HG03558 (cell line): ENCODE results near the gene MAPK8IP2.
"Not testable (repeated sequence)": the region's sequence is repeated elsewhere in the genome, so short reads cannot be mapped to it uniquely, and the experiment has no call there.

Source experiments
- ATAC-seq: cut with Tn5 transposase; IDR thresholded peaks from one replicate; pipeline ENCODE4 v1.9.1; 2021; ENCODE audit warnings: moderate number of reproducible peaks; ENCODE audit not compliant: unreplicated experiment; ENCODE audit errors: extremely low read depth

The MAPK8IP2 gene

DNA sequence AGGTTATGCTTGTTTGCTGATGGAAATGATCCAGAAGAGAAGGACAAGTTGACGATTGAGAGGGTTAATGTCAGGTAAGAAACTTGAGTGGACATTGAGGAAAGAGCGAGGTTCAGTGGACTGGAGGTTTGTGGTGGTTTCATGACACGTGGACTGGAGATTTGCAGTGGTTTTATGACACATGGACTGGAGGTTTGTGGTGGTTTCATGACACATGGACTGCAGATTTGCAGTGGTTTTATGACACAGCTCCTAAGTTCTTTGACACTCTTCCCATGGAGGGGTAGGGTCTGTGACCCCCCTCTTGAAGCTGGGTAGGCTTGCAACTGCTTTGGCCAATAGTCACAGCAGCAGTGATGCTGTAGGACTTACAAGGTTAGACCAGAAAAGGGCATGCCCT is 5.4 kb upstream of the MAPK8IP2 start:
- no peak for ATAC-seq

DNA sequence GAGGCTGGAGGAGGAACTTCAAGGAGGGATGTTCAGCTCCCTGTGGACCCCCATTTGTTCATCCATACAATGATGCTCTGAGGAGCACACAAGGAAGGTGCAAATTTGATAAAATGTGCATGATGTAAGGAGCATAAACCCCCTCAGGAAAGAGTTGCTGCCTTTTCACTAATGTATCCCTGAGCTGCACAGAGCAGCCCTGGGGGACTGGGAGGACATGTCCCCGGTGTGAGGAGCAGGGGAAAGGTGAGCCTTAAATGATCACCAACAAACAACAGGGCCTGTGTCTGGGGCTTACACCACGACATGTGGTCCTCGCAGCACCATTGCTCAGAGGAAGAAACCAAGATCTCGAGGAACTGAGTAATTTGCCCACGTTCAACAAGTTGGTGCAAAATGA is 3.5 kb upstream of the MAPK8IP2 start:
- no peak for ATAC-seq

DNA sequence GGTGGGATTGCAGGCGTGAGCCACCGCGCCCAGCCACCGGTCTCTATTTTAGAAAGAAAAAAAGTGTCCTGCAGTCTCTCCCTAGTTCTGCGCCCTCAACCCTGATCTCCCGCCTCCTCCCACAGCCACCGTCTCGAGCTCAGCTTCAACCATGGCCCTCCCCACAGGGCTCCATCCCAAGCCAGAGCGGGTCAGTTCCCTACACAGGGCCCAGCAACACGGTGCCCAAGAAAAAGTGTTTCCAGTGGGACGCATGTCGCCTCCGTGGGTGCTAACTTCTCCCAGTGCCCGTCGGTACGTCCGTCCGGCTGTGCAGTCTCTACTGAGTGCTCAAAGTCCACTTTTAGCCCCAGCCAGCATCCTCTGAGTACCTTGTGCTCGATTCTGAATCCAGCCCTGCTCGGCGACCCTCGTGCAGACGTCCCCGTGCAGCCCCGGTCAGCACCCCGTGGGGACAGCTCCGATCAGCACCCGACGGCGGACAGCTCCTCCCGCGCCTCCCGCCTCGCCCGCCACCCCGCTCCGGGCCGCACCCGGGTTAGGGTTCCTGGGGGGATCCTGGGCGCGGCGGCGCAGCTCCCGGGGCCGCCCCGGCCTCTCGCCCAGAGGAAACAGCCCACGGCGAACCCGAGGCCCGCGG is 657 bp upstream of the MAPK8IP2 start:
- no peak for ATAC-seq

DNA sequence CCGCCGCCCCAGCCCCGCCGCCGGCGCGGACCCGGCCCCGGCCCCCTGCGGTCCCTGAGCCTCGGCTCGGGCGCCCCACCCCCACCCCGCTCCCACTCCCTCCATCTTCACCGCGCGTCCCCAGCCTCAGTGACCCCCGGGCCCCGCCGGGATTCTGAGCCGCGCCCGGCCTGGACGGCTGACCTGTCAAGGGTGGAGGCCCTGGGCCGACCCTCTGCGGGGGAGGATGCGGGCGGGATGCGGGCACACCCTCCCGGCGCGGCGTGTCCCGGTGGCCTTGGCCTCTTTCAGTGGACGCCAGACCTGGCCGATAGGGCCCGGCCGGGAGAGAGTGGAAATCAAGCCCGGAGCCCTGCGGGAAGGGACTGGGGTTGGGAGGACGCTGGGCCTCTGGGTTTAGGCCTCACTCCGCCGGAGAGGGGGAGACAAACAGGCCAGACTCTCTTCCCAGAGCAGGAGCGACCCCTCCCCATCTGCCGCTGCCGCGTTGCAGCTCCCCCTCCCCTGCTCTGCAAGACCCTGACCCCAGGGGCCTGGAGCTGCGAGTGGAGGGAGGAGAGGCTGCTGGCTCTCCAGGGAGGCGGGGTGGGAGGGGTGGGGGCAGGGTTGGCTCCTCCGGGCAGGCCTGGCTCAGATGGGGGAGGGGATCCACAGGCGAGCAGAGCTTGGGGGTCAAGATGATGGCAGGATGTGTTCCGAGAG is 525 bp downstream of the MAPK8IP2 start:
- no peak for ATAC-seq

DNA sequence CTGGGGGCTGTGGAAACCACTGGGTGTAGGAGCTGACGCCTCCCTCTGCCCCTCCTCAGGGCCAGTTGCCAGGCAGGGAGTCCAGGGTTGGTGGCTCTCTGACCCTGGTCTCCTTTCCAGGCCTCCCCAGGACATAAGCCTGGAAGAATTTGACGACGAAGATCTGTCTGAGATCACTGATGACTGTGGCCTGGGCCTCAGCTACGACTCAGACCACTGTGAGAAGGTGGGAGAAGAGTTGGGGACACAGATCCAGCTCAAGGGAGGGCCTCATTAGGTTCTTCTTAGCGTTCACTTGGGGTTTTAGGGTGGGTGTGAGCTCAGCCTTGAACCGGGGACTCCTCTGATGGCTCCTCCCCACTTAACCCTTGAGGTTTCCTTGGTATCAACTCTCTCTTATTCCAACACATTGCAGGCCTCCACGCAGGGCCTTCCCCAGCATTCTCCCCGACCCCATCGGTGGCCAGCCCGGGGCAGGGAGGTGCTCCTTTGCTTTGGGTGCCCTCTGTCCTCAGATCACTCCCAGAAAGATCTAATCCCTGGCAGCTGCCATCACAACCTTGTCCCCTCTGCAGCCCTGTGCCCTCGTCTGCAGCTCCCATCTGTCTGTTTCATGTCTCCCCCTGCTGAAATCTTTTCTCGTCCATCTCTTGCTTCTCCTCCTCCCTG is 1.2 kb downstream of the MAPK8IP2 start:
- no peak for ATAC-seq

DNA sequence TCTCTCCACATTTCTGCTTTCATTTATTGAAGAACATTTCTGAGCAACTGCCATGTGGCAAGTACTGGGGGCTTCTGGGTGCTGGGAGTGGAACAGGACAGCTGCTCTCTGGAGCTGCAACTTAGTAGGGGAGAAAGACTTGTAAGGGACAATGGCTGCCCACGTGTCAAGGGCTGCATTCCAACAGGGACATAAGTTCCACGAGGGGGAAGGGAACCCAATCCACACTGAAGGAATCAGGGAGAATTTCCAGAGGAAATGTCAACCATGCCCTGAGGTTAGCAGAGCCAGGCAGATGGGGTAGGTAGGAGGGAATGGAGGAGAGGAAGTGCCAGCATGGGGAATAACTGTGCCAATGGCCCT is 1.7 kb downstream of the MAPK8IP2 start:
- ATAC-seq, result no peak

DNA sequence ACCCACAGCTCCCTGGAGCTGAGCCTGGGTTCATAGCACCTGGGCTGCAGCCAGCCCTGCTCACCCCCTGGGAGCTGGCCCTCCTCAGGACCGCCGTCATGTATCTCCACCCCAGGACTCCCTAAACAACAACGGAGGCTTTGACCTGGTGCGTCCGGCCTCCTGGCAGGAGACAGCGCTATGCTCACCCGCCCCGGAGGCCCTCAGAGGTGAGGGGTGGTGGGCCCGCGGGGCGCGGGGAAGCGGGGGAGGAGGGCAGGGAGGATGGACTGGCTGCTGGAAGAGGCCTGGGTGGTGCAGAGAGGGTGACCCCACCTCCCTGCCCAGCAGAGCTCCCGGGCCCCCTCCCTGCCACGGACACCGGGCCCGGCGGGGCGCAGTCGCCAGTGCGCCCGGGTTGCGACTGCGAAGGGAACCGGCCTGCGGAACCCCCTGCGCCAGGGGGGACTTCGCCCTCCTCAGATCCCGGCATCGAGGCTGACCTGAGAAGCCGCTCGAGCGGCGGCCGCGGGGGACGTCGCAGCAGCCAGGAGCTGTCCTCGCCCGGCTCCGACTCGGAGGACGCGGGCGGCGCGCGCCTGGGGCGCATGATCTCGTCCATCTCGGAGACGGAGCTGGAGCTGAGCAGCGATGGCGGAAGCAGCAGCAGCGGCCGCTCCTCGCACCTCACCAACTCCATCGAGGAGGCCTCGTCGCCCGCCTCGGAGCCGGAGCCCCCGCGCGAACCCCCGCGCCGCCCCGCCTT is 3.1 kb downstream of the MAPK8IP2 start:
- ATAC-seq, result no peak

DNA sequence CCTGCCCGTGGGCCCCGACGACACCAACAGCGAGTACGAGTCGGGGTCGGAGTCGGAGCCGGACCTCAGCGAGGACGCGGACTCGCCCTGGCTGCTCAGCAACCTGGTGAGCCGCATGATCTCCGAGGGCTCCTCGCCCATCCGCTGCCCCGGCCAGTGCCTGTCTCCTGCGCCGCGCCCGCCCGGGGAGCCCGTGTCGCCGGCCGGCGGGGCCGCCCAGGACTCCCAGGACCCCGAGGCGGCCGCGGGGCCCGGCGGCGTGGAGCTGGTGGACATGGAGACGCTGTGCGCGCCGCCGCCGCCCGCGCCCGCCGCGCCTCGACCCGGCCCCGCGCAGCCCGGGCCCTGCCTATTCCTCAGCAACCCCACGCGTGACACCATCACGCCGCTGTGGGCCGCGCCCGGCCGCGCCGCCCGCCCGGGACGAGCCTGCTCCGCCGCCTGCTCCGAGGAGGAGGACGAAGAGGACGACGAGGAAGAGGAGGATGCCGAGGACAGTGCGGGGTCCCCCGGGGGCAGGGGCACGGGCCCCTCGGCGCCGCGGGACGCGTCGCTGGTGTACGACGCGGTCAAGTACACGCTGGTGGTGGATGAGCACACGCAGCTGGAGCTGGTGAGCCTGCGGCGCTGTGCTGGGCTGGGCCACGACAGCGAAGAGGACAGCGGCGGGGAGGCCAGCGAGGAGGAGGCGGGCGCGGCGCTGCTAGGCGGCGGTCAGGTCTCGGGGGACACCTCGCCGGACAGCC is 3.8 kb downstream of the MAPK8IP2 start:
- ATAC-seq, result no peak

DNA sequence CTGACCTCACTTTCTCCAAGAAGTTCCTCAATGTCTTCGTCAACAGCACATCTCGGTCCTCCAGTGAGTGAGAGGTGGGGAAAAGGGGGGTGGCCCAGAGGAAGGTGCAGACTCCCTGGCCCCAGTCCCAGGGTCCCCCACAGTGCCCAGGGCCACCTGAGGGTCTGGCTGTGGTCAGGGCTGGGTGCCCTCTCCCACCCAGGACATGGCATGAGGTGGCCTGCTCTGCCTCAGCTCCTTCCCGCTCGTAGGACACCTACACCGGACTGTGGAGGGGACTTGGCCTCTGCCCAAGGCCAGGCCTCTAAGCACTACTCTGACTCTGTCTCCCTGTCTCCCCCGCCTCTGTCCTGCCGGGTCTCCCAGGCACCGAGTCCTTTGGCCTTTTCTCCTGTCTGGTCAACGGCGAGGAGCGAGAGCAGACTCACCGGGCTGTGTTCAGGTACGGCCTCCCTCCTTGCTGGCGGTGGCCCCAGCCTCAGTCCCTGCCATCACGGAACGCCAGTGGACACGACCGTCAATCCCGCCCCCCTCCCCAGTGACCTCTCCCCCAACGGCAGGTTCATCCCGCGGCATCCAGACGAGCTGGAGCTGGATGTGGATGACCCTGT is 4.5 kb downstream of the MAPK8IP2 start:
- ATAC-seq, result no peak

DNA sequence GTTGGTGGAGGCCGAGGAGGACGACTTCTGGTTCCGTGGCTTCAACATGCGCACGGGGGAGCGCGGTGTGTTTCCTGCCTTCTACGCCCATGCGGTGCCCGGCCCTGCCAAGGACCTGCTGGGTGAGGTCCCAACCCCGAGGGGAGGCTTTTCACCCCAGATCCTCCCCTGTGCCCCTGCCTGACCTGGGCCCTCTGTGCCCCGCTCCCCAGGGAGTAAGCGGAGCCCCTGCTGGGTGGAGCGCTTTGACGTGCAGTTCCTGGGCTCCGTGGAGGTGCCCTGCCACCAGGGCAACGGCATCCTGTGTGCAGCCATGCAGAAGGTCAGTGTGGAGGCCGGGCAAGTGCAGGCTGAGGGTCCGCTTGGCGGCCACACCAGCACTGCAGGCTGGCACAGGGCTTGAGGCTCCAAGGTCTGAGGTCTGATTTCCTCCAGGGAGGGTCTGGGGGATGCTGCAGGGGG is 5.1 kb downstream of the MAPK8IP2 start:
- no peak for ATAC-seq

DNA sequence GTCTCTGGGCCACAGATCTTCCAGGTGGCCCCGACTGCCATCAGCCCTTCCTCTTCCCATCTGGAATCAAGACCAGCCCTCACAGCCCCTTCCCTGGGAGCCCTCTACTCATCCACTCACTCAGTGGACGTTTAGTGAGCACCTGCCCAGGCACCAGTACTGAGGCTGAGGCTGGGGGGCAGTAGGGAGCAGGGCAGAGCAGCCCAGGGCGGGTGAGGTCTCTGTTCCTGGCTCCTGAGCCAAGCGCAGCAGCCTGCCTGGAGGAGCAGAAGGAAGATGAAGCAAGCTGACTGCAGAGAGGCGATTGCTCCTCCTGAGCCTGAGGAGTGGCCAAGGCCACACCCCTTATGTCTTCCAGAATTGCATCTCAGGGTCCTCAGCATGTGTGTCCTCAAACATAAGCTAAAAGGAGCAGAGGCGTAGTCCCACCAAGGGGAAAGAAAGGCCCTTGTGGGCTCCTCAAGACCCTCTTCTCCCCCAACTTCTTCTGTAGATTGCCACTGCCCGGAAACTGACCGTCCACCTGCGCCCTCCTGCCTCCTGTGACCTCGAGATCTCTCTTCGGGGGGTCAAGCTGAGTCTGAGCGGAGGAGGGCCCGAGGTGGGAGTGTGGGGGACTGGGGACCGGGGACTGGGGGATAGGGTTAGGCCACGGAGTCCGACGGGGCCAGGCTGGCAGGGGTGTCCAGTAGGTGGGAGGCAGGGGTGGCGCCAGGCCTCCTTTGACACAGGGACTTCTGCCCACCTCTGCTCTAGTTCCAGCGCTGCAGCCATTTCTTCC is 5.8 kb downstream of the MAPK8IP2 start:
- ATAC-seq, result no peak

DNA sequence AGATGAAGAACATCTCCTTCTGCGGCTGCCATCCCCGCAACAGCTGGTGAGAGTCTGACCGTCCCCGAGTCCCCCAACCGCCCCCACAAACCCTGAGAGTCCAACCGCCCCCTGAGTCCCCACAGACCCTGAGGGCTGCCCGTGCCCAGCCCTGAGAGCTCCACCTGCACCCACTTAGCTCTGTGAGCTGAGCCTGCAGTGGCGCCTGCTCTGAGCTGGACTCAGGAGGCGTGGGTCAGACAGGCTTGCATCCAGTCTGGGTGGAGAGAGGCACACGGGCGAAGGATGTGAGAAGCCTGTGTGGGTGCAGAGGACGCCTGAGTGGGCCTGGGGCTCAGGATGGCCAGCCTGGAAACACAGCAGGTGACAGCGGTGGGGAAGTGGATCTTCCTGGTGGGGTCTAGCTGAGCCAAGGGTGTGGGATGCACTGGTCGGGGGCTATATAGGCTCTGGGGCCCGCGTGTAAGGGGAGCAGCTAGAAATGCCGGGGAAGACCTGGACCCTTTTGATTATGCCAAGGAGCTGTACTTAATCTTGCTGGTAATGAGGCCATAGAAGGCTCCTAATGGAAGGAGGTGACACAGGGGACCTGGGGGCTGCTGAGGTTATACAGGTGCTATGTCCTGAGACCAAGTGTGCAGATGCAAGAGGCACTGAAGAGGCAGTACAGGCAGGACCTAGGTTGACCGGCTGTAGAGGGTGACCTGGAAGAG is 6.5 kb downstream of the MAPK8IP2 start:
- ATAC-seq, result no peak

DNA sequence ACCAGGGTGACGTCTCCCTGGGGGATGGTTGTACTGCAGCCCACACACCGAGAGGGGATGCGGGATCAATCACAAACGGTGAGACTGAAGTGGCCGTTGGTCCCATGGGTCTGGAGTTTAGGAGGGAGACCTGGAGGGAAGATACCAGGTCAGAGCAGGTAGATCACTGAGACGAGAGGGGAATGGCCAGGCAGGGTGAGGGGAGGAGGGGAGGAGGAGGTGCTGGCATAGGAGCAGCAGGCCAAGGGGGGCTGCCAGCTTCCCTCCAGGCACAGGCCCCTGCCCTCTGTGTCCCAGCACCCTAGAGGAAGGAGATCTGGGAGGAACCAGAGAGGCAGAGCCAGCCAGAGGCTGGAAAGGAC is 7.0 kb downstream of the MAPK8IP2 start:
- no peak for ATAC-seq

DNA sequence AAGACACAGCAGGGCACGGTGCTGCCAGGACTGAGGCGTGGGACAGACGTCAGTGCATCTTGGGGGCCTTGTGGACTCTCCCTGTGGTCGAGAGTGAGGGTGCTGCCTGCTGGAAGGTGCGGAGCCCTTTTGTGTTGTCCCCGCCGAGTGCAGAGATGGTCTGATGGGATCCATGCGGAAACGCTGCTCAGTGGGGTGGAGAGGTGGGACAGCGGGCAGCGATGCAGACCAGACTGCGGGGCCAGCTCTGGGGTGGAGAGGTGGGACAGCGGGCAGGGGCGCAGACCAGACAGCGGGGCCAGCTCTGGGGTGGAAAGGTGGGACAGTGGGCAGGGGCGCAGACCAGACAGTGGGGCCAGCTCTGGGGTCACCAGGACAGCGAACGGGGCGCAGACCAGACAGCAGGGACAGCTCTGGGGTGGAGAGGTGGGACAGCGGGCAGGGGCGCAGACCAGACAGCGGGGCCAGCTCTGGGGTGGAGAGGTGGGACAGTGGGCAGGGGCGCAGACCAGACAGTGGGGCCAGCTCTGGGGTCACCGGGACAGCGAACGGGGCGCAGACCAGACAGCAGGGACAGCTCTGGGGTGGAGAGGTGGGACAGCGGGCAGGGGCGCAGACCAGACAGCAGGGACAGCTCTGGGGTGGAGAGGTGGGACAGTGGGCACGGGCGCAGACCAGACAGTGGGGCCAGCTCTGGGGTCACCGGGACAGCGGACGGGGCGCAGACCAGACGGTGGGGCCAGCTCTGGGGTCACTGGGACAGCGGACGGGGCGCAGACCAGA is 7.7 kb downstream of the MAPK8IP2 start:
- not testable (repeated sequence) for ATAC-seq

DNA sequence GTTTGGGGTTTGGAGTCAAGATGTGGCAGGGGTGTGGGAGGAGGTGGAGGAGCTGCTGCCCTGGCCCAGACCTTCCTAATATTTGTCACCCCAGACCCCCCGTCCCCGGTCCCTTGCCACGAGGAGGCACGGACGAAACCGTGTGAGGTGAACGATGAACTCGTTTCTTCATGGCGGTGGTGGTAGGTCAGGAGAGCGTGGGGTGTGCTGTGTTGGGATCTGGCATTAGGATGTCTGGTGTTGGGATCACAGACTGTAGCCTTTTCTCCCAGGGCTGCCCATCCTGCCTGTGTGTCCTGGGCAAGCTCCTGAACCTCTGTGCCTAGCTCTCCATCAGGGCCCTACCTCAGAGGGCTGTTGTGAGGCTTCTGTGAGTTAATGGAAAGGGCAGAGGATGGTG is 8.4 kb downstream of the MAPK8IP2 start:
- ATAC-seq, result no peak

DNA sequence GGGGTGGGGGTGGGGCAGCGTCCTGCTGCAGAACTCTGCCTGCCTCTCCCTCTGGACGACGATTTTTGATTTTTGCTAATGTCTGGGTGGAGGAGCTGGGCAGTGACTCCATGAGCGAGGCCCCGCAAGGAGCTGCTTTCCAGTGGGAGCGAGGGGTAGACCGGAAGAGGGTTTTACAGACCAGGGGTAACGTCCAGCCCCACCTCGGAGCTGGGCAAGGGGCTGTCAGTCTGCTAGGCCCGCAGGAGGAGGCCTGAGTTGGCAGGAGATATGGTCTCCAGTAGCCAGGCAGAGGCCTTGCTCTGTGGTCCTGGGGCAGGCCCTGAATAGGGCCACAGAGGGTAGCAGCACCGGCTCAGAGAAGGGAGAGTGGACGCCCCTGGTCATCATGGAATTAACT is 9.0 kb downstream of the MAPK8IP2 start:
- ATAC-seq, result no peak

DNA sequence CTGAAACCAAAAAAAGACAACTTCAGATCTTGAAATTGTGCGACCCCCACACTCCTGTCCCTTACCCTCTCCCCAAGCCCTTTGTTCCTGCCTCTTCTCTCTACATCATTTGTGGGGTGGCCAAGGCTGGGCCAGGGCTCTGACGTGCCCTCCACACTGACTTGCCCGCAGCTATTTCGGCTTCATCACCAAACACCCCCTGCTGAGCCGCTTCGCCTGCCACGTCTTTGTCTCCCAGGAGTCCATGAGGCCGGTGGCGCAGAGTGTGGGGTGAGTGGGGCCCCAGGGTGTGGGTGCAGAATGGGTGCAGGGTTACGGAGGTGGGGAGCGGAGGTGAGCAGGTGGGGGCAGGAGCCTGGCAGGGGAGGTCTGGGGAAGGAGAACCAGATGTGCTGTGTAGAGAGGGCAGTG is 9.5 kb downstream of the MAPK8IP2 start:
- ATAC-seq, result no peak

DNA sequence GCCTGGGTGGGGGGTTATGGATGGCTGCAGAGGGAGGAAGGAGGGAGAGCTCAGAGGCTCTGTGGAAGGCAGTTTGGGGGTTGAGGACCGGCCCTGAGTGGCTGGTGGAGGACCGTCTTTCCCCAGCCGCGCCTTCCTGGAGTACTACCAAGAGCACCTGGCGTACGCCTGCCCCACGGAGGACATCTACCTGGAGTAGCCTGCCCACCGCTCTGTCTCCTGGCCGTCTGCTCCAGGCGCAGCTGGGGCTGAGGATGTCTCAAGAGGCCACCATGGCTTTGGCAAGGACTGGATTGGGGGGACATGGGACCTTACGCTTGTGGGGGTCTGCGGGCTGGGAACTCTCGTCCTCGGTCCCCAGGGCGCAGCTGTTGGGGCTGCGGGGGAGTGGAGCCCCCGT is 10.0 kb downstream of the MAPK8IP2 start:
- no peak for ATAC-seq
